Activated T-helper 1 cell treated with anti-CD3 and anti-CD28 coated beads, Interleukin-2, amount 50 U/mL, for 16 hours (primary cell): Measurements from ENCODE around the gene CERK.
"Not testable (repeated sequence)": the region's sequence is repeated elsewhere in the genome, so short reads cannot be mapped to it uniquely, and the experiment has no call there.

Experiments used
- DNase-seq, 2 donors: peaks; one replicate each; pipeline ENCODE4 v3.0.0-alpha.2; 2020; ENCODE audit warnings: low read depth in 1 of 2, low spot score in 1 of 2

The CERK gene

DNA sequence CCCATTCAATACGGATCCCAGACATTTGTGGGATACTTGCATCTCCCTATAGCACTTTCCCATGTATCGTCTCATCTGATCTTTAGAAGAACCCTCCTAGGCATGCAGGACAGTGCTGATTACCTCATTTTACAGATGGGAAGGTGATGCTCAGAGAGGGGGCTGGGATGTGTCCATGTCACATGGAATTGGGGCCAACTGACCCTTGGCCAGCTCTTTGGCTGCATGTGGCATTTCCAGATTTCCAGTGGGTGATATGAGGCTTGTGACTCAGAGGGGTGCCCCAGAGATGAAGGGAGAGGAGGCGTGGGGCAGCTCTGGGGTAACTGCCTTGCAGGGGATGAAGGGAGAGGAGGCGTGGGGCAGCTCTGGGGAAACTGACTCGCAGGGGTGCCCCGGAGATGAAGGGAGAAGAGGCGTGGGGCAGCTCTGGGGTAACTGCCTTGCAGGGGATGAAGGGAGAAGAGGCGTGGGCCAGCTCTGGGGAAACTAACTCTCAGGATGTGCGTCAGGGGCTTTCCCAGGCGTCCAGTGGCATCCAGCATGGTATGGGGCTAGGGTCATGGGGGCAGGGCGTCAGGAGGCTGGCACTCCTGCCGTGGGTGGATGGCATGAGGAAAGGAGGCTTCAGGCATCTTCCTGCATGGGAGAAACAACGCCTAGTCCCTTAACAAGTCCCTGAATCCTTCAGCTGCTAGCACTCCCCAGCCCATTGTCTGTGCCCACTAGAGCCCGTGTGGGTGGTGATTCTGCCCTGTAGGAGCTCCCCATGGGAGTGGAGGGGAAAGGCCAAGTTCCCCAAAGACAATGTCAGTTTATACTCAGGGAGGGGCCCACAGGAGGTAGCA lies 11.9 kb upstream of the CERK start:
- no peak for DNase-seq

DNA sequence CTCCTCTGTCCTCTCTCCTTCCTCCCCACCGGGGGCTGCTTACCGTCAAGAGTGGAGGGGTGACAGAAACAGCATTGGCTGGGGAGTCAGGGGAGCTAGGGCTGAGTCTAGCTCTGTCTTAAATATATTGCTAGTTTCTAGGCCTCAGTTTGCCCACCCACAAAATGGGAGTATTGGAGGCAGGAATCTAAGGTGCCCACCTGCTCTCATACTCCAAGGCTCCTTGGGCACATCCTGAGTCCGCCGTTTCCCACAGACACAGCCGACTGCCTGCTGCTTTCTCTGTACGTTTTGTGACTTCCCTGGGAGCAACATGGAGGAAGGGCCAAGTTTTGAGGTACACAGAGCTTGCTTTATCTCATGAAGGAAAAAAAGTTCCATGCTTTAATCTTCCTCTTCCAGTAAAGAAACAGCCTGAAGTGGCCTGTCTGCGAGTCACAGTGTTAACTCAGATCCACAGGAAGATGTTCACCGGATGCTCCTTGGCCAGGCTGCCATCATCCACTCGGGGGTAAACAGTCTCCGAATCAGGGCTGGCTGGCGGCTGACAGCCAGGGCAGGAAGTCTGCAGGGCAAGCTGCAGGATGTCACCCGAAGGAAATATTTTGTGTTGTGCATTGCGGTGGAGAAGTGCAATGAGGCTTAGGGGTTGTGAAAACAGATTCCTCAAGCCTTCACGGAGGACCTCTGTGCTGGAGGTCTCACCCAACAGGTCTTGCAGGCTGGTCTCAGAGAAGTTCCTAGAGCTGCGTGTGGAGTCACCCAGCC lies 11.0 kb upstream of the CERK start:
- DNase-seq, result peak in 1 of 2 donors; percentile 59

DNA sequence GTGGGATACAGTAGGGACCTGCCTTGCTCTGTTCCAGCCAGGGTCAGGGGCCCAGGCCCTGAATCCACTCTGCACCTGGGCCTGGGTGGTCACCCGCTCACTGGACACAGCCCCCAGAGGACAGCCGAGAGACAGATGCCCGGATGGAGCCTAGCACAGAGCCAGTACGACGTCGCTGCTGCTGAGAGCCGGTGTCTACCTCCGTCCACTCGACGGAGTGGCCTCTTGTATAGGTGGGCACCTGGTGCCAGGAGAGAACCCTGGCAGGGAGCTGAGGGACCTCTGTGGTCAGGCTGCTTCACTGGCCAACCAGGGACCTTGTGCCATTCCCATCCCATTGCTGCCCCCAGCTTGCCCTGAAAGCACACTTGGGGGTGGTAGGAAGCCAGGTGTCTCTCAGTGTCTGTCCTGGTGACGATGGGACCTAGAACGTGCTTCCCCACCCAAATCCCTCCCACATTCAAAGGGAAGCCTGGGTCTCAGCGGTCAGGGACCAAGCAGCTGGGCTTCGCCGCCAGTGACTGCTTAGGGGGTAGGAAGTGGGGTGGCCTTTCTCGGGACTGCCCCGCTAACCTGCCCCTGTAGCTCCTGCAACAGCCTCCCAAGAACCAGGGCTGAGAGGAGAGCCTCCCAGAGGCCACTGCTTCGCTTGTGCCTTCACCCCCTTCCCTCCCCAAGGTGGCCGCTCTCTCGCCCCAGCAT lies 10.3 kb upstream of the CERK start:
- DNase-seq, result no peak

DNA sequence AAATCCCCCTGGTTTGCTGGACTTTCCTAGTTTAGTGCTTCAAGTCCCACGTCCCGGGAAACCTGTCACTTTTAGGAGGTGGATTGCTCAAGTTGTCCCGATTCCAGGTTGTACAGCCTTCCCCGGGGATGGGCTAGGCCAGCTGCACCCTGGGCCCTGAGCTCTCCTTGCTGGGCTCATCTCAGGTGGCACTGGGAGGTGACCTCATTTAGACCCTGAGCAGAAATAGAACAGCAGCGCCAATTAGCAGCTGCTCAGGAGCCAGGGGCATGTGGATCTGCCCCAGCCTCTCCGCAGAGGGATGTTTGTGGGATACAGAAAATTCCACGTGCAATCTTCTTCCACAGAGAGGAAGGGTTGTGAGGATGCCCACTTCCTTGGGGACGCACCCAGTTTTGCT lies 9.6 kb upstream of the CERK start:
- DNase-seq, result no peak

GRCh38 chr22:46746620-46747019 lies 8.6 kb upstream of the CERK start:
- DNase-seq, result no peak

DNA sequence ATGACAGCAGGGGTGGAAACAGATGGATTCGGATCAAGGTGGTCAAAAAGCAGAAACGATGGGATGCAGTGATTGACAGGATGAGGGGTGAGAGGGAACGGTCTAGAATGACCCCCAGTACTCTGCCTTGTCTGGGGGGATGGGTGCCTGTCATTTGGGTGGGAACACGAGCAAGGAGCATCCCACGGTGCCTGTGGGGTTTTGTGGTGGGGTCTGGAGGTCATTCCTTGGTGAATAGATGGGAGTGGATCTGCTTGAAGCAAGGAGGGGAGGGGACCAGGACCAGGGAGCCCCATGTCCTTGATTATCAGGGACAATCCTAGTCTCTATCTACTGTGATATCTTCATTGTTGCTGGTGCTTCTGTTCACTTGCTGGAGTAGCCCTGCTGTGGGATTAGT lies 8.1 kb upstream of the CERK start:
- no peak for DNase-seq

DNA sequence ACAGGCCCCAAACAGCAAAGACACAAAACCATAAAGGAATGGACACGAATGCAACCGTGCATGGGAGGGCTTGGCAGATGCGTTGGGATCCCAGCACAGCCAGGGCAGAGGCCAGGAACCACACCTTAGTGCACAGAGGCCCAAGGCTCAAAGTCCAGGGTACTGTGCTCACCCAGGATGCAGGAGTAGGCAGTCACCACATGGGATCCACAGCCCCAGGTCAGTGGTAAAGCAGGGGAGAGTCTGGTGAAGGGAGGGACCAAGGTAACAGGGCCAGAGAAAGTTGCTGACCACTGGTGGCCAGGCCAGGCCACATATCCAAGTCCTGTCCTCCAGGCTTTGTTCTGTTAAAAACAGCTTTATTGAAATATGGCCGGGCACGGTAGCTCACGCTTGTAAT lies 6.5 kb upstream of the CERK start:
- no peak for DNase-seq

GRCh38 chr22:46742576-46743221 lies 4.6 kb upstream of the CERK start:
- DNase-seq, result no peak

GRCh38 chr22:46741974-46742519 lies 4.0 kb upstream of the CERK start:
- DNase-seq, result no peak

DNA sequence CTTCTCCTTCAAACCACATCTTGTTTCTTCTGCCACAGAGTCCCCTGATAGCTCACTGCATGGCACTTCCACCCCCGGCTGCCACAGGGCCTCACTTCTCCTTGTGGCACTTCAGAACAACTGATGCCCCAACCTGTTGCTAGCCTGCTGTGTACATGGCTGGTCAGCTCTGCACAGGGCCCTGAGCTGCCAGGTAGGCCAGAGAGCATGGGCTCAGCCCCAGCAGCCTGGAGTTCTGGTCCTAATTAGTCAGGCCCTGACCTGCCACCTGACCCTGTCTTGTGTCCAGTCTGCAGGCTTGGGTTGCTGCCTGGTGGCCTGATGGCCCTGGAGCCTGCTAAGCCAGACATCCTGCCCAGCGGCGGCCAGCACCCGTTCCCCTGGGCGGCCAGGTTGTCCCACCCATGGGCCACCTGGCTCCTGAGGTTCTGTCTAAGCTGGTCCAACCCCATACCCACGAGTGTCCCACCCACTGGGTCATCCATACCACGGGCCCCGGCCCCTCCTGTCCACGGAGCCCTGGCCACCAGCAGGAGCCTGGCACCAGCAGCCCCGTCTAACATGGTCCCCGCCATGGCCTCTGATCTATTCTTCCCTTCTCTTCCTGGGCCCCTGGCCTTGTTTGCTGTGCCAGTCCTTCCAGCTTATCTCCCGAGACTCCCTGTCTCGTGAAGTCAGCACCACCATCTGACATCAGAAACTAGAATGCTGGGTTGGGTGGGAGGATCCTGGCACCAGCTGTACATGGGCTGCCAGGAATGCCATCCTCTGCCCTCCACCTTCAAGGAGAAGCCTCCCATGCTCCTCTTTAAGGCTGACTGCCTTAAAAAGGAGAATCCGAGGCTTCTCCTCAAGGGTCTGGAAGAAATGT lies 3.1 kb upstream of the CERK start:
- no peak for DNase-seq

- peak; percentile 43 to 67 for DNase-seq
These were observed 1.2 kb upstream of the CERK start for GRCh38 chr22:46739094-46739870.

GRCh38 chr22:46738647-46739093 lies 618 bp upstream of the CERK start:
- no peak for DNase-seq

DNA sequence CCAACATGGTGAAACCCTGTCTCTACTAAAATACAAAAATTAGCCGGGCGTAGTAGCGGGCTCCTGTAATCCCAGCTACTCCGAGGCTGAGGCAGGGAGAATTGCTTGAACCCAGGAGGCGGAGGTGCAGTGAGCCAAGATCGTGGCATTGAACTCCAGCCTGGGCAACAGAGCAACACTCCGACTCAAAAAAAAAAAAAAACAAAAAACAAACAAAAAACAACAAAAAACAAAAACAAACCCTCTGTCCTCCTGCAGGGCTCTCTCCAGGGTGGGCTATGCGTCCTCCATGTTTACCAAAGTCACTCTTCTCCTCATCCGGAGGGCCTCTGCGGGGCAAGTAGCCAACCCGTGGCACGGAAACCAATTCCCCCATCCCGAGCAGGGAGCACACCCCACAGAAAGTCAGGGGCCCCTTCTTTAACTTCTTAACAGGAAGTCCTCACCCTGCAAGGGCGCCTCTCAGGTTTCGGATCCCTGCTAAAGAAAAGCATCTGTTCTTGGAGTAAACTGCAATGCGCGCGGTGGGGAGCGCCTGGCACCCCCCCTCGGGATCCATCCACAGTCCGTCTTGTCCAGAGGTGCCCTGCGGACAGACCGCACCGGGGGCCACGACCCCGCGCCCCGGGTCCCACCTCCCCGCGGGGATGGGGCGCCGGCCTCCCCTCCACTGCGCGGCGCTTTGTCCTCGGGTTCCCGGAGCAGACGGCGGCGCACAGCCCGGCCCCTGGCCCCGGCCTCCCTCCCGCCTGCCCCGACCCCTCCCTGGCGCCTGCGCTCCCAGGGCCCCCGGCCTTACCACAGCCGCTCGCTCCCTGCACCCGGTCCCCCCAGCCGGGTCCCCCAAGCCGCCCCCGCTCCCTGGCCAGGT lies 712 bp downstream of the CERK start:
- DNase-seq, result peak in 1 of 2 donors; percentile 28

DNA sequence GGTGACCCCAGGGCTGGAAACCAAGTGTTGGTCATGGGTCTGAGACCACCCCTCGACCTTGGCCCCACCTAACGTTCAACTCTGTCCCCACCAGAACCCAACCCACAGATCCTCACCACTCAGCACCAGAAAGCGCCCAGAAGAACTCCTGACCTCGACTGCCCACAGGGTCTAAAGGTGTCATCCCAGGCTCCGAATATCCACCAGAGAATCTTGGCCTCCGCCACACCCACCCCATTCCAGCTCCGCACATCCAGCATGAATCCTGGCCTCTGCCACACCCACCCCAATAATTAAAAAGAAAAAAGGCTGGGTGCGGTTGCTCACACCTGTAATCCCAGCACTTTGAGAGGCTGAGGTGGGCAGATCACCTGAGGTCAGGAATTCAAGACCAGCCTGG lies 1.3 kb downstream of the CERK start:
- no peak for DNase-seq

DNA sequence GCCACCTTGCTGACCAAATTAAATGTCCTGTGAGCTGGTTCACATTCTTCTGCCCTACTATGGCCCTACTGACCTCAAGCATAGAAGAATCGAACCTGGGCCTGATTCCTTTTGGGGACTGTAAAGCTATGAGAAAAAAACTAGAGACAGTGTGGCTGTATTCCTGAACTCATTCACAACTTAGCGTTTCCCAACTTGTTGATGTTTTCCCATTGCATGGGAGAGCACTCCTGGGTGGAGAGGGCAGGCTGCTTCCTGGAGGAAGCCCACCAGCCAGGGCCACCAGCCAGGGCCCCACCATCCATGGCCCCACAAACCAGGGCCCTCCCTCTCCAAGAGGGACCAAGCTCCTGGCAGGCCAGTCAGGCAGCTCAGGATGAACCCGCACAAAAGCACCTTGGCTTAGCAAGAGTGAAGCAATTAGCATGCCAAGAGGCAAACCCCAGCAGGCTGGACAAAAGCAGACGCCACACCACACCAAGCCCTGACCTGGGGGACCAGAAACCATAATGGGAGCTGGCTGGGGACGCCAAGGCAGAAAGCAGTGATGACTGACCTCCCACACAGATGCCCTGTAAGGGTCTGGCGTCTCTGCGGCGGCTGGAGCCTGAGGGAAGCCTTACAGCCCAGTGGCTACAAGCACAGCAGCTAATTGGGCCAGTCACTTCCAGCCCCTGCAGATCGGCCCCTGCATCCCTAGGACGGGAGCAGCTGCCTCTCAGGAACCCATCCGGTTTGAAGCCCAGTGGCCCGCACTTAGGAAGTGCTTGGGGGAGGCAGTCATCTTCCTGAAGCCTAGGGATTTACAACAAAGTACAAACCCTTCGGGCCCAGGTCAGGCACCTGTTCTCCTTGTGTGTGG lies 2.1 kb downstream of the CERK start:
- no peak for DNase-seq

DNA sequence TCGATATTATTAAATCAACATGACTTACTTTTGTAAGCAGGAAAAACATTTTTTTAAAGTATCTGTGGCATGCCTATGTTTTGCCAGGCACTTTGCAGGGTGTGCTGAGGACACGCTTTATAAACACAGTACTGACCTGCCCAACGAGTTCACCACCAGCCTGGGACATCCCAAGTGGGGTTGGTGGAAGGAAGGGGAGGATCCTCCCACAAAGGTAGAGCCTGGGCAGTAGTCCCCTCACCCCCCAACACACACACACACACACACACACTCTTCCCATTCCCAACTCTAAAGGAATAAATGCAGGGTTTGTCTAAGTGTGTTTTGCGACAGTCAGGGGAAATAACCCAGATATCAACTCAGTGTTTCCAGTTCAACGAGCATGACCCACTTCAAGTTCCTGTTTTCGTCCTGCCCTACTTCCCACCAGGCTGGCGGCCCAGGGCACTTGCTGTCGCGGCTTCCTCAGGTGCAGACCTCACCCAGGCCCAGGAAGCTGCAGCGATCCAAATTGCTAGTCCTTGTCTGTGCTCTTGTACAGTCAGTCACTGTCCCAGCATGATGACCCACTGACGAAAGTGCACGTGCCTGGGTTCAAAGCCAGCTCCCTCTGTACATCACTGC lies 3.1 kb downstream of the CERK start:
- DNase-seq, result peak; percentile 38 to 56

DNA sequence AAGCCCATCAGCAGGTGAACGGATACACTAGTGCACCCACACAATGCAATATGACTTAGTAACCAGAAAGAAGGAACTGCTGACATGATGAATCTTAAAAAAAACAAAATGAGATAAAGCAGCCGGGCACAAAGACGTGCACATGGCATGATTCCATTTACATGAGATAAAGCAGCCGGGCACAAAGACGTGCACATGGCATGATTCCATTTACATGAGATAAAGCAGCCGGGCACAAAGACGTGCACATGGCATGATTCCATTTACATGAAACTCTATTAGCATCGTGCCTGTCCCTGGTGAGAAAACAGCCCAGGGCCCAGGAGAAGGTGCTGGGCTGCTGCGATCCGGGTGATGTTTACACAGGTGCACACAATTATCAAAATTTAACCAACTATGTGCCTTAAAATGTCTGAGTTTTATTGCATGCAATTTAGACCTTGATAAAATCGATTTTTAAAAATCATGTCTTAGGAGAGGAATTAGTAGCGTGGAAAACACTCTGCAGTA lies 3.8 kb downstream of the CERK start:
- DNase-seq, result not testable (repeated sequence)
